ENCODE data around the gene MORN5.

Gene MORN5

GRCh38 chr9:122234022-122234748 is 74.5 kb downstream of the MORN5 start:
- DNase-seq (ENCODE audit: low read depth), result no peak

- DNase-seq (ENCODE audit: low read depth), result no peak
These were observed 77.0 kb downstream of the MORN5 start for GRCh38 chr9:122236681-122237080.

GRCh38 chr9:122239722-122240121 is 80.0 kb downstream of the MORN5 start:
- no peak for DNase-seq (ENCODE audit: low read depth)

GRCh38 chr9:122244349-122244748 is 84.6 kb downstream of the MORN5 start:
- DNase-seq (ENCODE audit: low read depth), result no peak

- no peak for DNase-seq (ENCODE audit: low read depth)
These were observed 87.0 kb downstream of the MORN5 start for GRCh38 chr9:122246666-122247065.

GRCh38 chr9:122248448-122248865 is 88.7 kb downstream of the MORN5 start:
- DNase-seq (ENCODE audit: low read depth), result no peak

Data from stimulated activated CD8-positive, alpha-beta memory T cell treated with anti-CD3 and anti-CD28 coated beads, Interleukin-4, amount 100 ng/mL, for 24 hours (primary cell).